Measurements from ENCODE around the gene GAB1.

The GAB1 gene

DNA sequence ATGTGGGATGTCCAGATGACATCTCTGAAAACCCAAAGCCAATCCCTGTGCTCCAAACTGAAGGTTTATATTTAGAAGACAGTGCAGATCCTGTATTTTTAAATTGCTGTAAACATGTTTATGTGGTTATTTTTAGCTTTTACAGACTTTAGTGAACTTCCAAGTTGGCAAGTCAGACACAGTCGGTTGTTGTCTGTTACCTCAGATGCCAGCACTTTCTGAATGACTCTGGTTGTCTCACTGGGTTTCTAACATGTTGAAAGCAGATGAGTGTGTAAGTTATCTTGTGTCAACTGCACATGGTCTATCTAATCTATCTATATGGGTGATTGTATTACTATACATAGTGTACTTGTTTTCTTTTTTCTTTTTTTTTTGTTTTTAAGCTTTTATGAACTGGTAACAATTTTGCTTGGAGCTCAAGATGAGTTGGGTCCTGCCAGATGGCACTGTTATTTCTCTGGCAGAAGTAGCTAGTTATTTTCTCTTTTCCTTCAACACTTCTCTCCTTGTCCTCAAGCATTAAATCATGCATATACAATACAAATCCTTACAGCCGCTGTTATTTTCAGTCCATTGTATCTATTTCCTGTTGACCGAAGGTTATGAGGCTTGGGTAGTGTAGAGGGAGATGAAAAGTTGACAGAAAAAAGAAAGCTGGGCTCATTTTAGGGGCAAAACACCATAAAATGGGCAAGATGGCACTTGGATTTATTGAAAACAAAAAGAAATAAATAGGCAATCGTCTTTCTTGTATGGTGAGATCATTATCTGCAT, 66.3 kb downstream of the GAB1 start:
- Histone ChIP-seq H3K27ac (ENCODE audit: low read depth, low read length) (no peak overlapping the region), H3F3A (ENCODE audit: insufficient read depth) (no peaks in the 10 kb centered on the region), H2AFZ (ENCODE audit: low read depth, low read length, severe bottlenecking) (no peak overlapping the region), H3K4me2 (ENCODE audit: low read depth, low read length, poor library complexity, severe bottlenecking) (no peak overlapping the region), H3K9me3 (ENCODE audit: insufficient read depth, low read length) (no peaks in the 10 kb centered on the region), H3K9ac (ENCODE audit: low read length) (no peak overlapping the region), H3K36me3 (ENCODE audit: low read length) (no peaks in the 10 kb centered on the region), H3K9me2 (replicated peaks; ENCODE audit: insufficient read depth, low read length) (no peaks in the 10 kb centered on the region), H3K27me3 (ENCODE audit: low read length) (no peaks in the 10 kb centered on the region), H3K4me3 (ENCODE audit: insufficient read depth, low read length, poor library complexity, severe bottlenecking) (no peak overlapping the region), H4K20me1 (ENCODE audit: low read depth, low read length) (no peaks in the 10 kb centered on the region), H3K79me2 (ENCODE audit: insufficient read depth, low read length) (no peaks in the 10 kb centered on the region)
- TF ChIP-seq, protein P1, sequence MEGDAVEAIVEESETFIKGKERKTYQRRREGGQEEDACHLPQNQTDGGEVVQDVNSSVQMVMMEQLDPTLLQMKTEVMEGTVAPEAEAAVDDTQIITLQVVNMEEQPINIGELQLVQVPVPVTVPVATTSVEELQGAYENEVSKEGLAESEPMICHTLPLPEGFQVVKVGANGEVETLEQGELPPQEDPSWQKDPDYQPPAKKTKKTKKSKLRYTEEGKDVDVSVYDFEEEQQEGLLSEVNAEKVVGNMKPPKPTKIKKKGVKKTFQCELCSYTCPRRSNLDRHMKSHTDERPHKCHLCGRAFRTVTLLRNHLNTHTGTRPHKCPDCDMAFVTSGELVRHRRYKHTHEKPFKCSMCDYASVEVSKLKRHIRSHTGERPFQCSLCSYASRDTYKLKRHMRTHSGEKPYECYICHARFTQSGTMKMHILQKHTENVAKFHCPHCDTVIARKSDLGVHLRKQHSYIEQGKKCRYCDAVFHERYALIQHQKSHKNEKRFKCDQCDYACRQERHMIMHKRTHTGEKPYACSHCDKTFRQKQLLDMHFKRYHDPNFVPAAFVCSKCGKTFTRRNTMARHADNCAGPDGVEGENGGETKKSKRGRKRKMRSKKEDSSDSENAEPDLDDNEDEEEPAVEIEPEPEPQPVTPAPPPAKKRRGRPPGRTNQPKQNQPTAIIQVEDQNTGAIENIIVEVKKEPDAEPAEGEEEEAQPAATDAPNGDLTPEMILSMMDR (IDR thresholded peaks at IDR 0.05; ENCODE audit: insufficient read depth, low read length, poor library complexity, severe bottlenecking): no peak
- TF ChIP-seq EZH2phosphoT487 (conservative IDR thresholded peaks at IDR 0.05; ENCODE audit: low read length): no peak

DNA sequence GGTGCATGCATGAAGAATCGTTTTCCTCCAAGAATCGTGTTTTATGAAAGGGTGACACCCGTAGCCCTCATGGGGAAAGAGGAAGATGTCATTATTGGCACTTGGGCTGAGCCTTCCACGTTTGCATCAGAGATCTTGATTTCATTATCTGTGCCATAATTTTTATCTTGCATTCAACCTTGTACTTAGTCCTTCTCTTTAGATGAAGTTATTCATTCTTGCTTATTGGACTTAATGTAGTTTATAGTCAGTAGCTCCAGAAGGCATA, 66.8 kb downstream of the GAB1 start:
- Histone ChIP-seq H3K27me3 (ENCODE audit: low read length) (no peaks in the 10 kb centered on the region), H4K20me1 (ENCODE audit: low read depth, low read length) (no peaks in the 10 kb centered on the region), H3K4me2 (ENCODE audit: low read depth, low read length, poor library complexity, severe bottlenecking) (no peak overlapping the region), H3K9me3 (ENCODE audit: insufficient read depth, low read length) (no peaks in the 10 kb centered on the region), H3K9ac (ENCODE audit: low read length) (no peak overlapping the region), H3K79me2 (ENCODE audit: insufficient read depth, low read length) (no peaks in the 10 kb centered on the region), H3K4me3 (ENCODE audit: insufficient read depth, low read length, poor library complexity, severe bottlenecking) (no peak overlapping the region), H3K27ac (ENCODE audit: low read depth, low read length) (no peak overlapping the region), H3F3A (ENCODE audit: insufficient read depth) (no peaks in the 10 kb centered on the region), H2AFZ (ENCODE audit: low read depth, low read length, severe bottlenecking) (no peak overlapping the region), H3K9me2 (replicated peaks; ENCODE audit: insufficient read depth, low read length) (no peaks in the 10 kb centered on the region), H3K36me3 (ENCODE audit: low read length) (no peaks in the 10 kb centered on the region)
- TF ChIP-seq, protein P1 (IDR thresholded peaks at IDR 0.05; ENCODE audit: insufficient read depth, low read length, poor library complexity, severe bottlenecking): no peak
- no peak for TF ChIP-seq EZH2phosphoT487 (conservative IDR thresholded peaks at IDR 0.05; ENCODE audit: low read length)

DNA sequence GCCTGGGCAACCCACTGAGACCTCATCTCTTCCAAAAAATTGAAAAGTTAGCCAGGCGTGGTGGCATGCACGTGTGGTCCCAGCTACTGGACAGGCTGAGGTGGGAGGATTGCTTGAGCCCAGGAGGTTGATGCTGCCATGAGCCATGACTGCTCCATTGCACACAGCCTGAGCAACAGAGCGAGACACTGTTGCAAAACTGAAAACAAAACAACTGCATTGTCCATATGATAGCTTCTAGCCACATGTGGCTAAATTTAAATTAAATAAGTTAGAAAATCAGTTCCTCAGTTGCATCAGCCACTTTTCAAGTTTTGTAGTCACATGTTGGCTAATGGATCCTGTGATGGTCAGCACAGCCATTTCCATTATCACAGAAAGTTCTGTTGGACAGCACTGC, 67.9 kb downstream of the GAB1 start:
- no peaks in the 10 kb centered on the region for H3K27me3 ChIP-seq (ENCODE audit: low read length)
- H3F3A ChIP-seq (ENCODE audit: insufficient read depth): no peaks in the 10 kb centered on the region
- no peak overlapping the region for H3K4me3 ChIP-seq (ENCODE audit: insufficient read depth, low read length, poor library complexity, severe bottlenecking)
- H3K4me2 ChIP-seq (ENCODE audit: low read depth, low read length, poor library complexity, severe bottlenecking): no peak overlapping the region
- no peaks in the 10 kb centered on the region for H4K20me1 ChIP-seq (ENCODE audit: low read depth, low read length)
- no peak for TF ChIP-seq EZH2phosphoT487 (conservative IDR thresholded peaks at IDR 0.05; ENCODE audit: low read length)
- TF ChIP-seq, protein P1 (IDR thresholded peaks at IDR 0.05; ENCODE audit: insufficient read depth, low read length, poor library complexity, severe bottlenecking): no peak
- no peak overlapping the region for H3K9ac ChIP-seq (ENCODE audit: low read length)
- H3K9me3 ChIP-seq (ENCODE audit: insufficient read depth, low read length): no peaks in the 10 kb centered on the region
- no peak overlapping the region for H3K27ac ChIP-seq (ENCODE audit: low read depth, low read length)
- no peaks in the 10 kb centered on the region for H3K79me2 ChIP-seq (ENCODE audit: insufficient read depth, low read length)
- no peak overlapping the region for H2AFZ ChIP-seq (ENCODE audit: low read depth, low read length, severe bottlenecking)
- H3K9me2 ChIP-seq (replicated peaks; ENCODE audit: insufficient read depth, low read length): no peaks in the 10 kb centered on the region
- no peaks in the 10 kb centered on the region for H3K36me3 ChIP-seq (ENCODE audit: low read length)

All from SU-DHL-6 (cell line).